ENCODE data around the gene MAIP1.

MAIP1 gene

DNA sequence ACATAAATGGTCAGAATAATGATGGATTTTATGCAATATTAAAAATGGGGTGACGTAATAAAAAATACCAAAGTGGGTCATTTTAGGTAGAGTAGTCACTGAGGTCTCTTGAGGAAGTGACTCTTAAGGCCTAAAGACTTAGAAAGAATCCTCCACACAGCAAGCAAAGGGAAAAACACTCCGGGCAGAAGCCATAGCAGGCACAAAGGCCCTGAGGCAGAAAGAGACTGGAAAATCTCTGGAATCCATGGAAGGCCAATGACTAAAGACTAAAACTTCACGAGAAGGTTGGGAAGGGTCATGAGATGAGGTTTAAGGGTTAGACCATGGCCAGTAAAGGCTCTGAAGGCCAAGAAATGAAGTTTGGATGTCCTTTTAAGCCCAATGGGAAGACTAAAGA is 36.9 kb downstream of the MAIP1 start:
- DNase-seq, result no peak

DNA sequence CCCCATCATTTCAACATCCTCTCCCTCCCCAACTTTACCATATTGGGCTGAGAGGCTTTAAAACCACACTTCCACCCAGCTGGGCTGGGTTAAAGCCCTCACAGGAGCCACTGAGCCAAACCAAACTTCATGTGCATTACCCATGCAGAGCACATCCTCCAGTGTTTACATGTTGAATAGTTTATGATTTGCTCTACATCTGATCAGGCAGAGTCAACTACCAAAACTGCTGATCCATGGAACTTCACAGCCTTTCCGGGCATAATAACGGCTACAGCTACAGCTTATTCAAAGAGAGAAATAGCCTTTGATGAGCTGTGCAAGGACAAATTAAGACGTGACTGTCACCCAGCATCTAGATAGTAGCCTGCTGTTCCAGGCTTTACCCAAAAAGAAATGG is 39.0 kb downstream of the MAIP1 start:
- no peak for DNase-seq

DNA sequence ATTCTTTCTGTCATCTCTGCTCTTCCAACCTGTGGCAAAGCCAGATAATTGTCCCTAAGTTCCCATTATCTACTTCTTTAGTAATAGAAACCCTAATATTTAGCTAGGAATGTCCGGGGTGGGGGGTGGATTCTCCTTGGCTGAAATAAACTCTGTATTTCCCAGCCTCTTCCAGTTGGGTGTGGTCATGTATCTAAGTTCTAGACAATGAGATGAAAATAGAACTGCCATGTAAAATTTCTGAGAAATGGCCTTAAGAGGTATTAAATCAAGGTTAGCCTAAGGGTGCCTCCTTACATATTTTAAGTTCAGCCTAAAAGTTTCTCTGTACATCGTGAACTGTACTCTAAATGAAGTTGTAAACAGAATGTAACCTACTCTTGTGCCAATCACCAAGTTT is 39.5 kb downstream of the MAIP1 start:
- DNase-seq, result no peak

DNA sequence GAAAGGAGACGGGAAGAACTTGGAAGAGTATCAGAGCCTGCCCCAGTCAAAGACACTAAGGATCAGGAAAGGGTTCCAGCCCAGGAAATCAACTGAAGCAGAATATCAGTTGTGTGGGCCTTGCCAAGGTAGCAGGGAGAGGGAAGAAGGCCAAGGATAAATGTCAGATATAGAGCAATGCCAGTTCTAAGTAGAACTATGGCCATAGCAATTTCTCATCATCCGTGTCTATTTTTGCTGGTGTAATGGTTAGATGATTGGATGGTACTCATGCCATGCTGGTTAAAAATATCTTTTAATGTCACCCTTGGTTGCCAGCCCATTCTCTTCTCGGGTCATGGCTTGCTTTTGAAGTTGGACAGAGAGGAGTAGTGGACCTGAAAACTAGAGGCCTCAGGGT is 41.9 kb downstream of the MAIP1 start:
- no peak for DNase-seq

DNA sequence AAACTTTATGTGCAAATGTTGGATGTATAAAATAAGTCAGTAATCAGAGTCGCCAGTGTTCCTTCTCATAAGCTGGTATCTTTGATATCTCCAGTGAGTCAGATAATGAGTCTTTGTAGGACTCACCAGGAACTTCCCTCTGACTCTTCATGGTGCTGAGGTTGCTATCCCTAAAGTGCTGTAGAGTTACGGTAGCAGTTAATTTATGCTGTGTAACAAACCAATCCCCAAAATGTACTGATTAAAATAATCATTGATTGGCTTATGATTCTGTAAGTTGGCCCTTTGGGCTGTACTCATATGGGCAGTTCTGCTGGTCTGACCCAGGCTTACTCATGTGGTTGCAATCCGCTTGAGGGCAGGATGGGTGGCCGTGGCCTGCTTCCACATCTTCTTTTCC is 43.8 kb downstream of the MAIP1 start:
- DNase-seq, result no peak

DNA sequence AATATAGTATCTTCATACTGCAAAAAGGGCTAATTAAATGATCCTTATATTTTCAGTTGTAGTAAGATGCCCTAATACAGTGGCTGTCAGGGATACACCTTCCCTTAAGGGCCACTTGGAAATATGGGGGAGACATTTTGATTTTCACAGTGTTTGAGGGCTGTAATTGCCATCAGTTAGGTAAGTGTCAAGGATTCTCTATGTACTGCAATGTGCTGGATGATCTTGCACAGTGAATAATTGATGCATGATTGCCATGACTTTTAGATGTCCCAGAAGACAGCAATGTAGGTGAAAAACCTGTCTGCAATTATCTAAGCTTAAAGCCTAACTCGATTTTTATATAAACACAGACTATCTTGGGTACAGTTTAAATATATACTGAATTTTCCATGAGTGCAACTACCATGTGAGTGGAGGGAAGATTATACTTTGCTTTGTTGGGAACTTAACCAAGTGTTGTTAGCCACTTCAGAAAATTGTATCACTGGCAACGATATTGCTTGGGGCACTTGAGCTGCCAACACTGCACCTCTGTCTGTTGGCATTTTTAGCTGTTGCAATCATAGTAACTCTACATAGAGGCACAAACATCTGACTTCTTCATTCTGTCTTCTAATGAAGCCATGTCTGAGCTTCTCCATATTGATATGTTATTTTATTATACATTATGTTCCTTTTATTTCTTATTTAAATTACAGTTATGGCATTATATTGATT is 45.2 kb downstream of the MAIP1 start:
- DNase-seq, result no peak

DNA sequence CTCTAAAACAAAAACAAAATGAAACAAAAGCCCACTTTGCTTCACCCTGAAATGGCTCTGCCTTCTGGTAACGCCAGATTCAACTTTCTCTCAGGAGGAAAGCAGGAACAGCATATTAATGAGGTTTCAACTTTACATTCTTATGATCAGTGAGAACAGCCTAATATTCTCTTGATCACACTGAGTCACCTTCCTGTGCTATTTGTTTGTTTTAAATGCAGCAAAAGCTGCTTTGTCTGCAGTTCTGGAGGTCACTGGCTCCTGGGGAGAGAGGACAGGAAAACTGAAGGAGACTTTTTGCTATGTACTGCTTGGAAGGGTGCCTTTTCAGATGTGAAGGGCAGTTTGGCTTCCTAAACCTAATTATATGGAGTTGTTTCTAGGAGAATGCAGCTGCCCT is 48.1 kb downstream of the MAIP1 start:
- no peak for DNase-seq

DNA sequence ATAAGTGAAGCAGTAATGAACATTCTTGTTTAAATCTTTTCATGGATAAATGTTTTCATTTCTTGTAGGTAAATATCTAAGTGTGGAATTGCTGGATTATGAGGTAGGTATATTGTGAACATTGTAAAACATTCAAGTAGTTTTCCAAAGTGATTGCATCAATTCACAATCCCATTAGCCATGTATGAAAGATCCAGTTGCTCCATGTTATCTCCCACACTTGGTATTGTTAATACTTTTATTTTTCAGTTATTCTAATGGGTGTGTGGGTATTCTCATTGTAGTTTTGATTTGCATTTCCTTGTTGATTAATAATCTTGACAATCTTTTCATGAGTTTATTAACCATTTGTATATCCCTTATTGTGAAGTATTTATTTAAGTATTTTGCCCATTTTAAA is 50.3 kb downstream of the MAIP1 start:
- DNase-seq, result no peak

DNA sequence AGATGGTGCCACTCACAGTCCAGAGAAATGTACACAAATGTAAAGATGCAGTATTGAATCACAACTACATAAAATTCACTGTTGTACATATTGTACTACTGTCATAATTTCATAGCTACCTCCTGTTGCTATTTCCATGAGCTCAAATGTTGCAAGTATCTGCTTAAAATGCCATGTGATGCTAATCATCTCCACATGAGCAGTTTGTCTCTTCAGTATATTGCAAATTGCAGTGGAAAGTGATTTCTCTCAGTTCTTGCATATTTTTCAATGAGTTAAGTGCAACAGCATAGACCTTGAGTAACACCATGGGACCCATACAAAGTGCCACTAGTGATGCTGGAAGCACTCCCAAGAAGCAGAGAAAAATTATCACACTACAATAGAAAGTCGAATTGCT is 51.9 kb downstream of the MAIP1 start:
- DNase-seq, result no peak

DNA sequence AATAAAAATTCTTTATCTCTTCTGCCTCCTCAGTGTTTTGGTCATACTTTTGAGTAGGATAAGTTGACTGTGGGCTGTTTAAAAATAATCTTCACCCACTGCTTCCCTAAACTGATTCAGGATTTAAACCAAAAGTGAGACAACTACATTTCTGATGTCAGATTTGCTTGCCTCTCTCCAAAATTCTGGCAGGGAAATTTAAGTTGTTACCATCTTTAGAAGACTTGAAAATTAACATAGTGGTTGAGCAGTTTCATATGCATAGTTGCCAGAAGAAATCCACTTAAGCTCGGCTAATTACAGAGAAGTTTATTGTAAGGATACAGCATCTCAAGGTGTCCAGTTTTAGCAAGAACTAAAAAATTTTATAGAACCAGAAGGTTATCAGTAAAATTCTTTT is 57.0 kb downstream of the MAIP1 start:
- DNase-seq, result no peak
